Upper lobe of left lung (tissue), 6 donors: ENCODE data around the gene NEK2. TPM values are rescaled to one million over a fixed set of nuclear protein-coding genes. Genes with fewer than 3 reads are reported as not detected.

Experiments
- ATAC-seq, 2 donors: fragments of 200-7000 bp; cut with Tn5 transposase; one replicate each; pipeline ENCODE4 v1.9.1; 2022; ENCODE audit warnings: mild to moderate bottlenecking in 2 of 2, moderate library complexity in 2 of 2; ENCODE audit not compliant: low FRiP score in 2 of 2
- DNase-seq, 2 donors: peaks; one replicate each; pipeline ENCODE4 v3.0.0-alpha.2; 2019 to 2020
- H3K27ac ChIP-seq, 4 donors: fragments of 200-600 bp; sonication (generic); one replicate each; pipeline ENCODE4 v1.5.1; 2016 to 2019
- H3K27me3 ChIP-seq, 4 donors: fragments of 200-600 bp; sonication (generic); one replicate each; pipeline ENCODE4 v1.5.1; 2017 to 2019
- H3K36me3 ChIP-seq, 4 donors: fragments of 200-600 bp; sonication (generic); one replicate each; pipeline ENCODE4 v1.5.1; 2016 to 2019
- H3K4me1 ChIP-seq, 4 donors: fragments of 200-600 bp; sonication (generic); one replicate each; pipeline ENCODE4 v1.5.1; 2018 to 2019
- H3K4me3 ChIP-seq, 4 donors: fragments of 200-600 bp; sonication (generic); one replicate each; pipeline ENCODE4 v1.5.1; 2017 to 2019; ENCODE audit warnings: mild to moderate bottlenecking in 2 of 4, moderate library complexity in 1 of 4
- H3K9me3 ChIP-seq, 4 donors: fragments of 200-600 bp; sonication (generic); one replicate each; pipeline ENCODE4 v1.5.1; 2018 to 2019
- EP300 ChIP-seq, 4 donors: sonication (generic); formaldehyde crosslinking; IDR thresholded peaks; one replicate each; pipeline ENCODE4 v1.5.1; 2017; ENCODE audit warnings: antibody characterized with exemption in 4 of 4, control low read depth in 2 of 4
- POLR2A ChIP-seq, 4 donors: fragments of 450-650 bp; IDR thresholded peaks; one replicate each; pipeline ENCODE4 v1.5.1; 2016 to 2017; ENCODE audit warnings: antibody characterized with exemption in 4 of 4, mild to moderate bottlenecking in 2 of 4
- POLR2AphosphoS5 ChIP-seq, 2 donors: sonication (generic); formaldehyde crosslinking; IDR thresholded peaks; one replicate each; pipeline ENCODE4 v1.5.1; 2017; ENCODE audit warnings: antibody characterized with exemption in 2 of 2
- WGBS, 2 donors: methylation state at CpG; one replicate each; pipeline ENCODE4 v1.1.5; 2017 to 2018; 5-methylcytosine and 5-hydroxymethylcytosine counted together
- total RNA-seq, 6 donors: library from RNA; depleted of rRNA in 4 of 6; stranded (reverse); fragments of >200 nt in 4 of 6; gene quantifications; one replicate each; pipeline versions ENCODE4 v1.1.0 to v1.2.1, GENCODE V29; 2016 to 2021
- TF ChIP-seq, protein P1 (sequence below), 6 experiments: fragments of 450-650 bp in 4 of 6; fragments of 200-600 bp in 2 of 6; sonication (generic) in 2 of 6; IDR thresholded peaks; one replicate each; pipeline ENCODE4 v1.5.1; 2016 to 2019; ENCODE audit warnings: antibody characterized with exemption in 6 of 6
- donor health status: DM: no; HTN: no; CAD: no; lungs with moderate emphysema.
- donor health status: DM: no; HTN: yes; CAD: no; lungs with severe emphysema.

NEK2 gene
- total RNA-seq, 6 donors from 2014 or later, result 0.33 to 1.8 (median 1.2) TPM; not detected in 1

DNA sequence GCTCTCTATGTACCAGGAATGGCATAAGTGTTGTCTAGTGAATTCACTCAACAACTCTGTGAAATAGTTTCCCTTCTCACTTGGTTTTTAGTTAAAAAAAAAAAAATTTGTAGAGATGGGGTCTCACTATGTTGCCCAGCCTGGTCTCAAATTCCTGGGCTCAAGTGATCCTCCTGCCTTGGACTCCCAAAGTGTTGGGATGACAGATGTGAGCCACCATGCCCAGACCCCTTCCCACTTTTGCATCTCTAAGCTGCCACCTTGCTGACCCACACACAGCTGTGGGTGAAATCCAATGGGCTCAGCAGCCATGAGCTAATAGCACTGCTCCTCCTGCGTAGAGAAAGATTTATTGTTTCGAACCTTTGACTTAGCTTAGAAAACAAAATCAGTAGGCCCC lies 33.5 kb downstream of the NEK2 start:
- Histone ChIP-seq H3K4me1 (peaks cover 7 to 8% (median 8%) of the 10 kb centered on the region in 4 donors), H3K4me3 (no peak overlapping the region), H3K9me3 (no peaks in the 10 kb centered on the region), H3K27ac (no peak overlapping the region), H3K36me3 (no peaks in the 10 kb centered on the region), H3K27me3 (no peaks in the 10 kb centered on the region)
- TF ChIP-seq, protein P1, sequence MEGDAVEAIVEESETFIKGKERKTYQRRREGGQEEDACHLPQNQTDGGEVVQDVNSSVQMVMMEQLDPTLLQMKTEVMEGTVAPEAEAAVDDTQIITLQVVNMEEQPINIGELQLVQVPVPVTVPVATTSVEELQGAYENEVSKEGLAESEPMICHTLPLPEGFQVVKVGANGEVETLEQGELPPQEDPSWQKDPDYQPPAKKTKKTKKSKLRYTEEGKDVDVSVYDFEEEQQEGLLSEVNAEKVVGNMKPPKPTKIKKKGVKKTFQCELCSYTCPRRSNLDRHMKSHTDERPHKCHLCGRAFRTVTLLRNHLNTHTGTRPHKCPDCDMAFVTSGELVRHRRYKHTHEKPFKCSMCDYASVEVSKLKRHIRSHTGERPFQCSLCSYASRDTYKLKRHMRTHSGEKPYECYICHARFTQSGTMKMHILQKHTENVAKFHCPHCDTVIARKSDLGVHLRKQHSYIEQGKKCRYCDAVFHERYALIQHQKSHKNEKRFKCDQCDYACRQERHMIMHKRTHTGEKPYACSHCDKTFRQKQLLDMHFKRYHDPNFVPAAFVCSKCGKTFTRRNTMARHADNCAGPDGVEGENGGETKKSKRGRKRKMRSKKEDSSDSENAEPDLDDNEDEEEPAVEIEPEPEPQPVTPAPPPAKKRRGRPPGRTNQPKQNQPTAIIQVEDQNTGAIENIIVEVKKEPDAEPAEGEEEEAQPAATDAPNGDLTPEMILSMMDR (IDR thresholded peaks at IDR 0.05), result no peak
- no peak for TF ChIP-seq POLR2A (IDR thresholded peaks at IDR 0.05)
- TF ChIP-seq POLR2AphosphoS5 (IDR thresholded peaks at IDR 0.05), result no peak
- TF ChIP-seq EP300 (IDR thresholded peaks at IDR 0.05), result no peak
- ATAC-seq (no peak), DNase-seq (no peak)
- 95 to 100% methylated on average over 2 of the region's 2 CpGs for WGBS, 2 donors

DNA sequence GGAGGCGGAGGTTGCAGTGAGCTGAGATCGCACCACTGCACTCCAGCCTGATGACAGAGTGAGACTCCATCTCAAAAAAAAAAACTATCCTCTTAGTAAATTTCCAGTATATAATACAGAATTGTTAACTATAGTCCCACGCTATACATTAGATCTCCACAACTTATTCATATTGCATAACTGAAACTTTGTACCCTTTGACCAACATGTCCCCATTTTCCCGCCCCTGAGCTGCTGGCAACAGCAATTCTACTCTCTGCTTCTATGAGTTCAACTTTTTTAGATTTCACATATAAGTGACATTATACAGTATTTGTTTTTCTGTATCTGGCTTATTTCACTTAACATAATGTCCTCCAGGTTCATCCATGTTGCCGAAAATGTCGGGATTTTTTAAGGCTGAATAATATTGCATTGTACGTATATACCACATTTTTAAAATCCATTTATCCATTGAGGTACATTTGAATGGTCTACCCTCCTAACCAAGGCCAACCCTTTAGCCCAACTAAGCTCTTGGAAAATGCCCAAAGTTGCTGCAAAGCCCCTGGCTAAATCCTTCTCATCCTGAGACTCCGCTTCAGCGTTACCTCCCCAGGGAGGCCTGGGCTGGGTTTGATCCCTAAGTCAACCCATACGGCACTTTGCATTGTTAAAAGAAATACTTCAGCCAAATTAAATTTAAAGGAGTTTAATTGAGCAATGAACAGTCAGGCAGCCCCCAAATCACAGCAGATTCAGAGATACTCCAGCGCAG lies 34.2 kb downstream of the NEK2 start:
- TF ChIP-seq, protein P1 (IDR thresholded peaks at IDR 0.05), result no peak
- TF ChIP-seq POLR2A (IDR thresholded peaks at IDR 0.05) (no peak), POLR2AphosphoS5 (IDR thresholded peaks at IDR 0.05) (no peak), EP300 (IDR thresholded peaks at IDR 0.05) (no peak)
- no peak for DNase-seq
- no peak for ATAC-seq
- H3K4me3 ChIP-seq, result no peak overlapping the region
- no peak overlapping the region for H3K27ac ChIP-seq
- H3K4me1 ChIP-seq, result peaks cover 7 to 8% (median 8%) of the 10 kb centered on the region in 4 donors
- no peaks in the 10 kb centered on the region for H3K27me3 ChIP-seq
- no peaks in the 10 kb centered on the region for H3K9me3 ChIP-seq
- no peaks in the 10 kb centered on the region for H3K36me3 ChIP-seq
- WGBS, 2 donors, result 96 to 98% methylated on average over 11 of the region's 11 CpGs

DNA sequence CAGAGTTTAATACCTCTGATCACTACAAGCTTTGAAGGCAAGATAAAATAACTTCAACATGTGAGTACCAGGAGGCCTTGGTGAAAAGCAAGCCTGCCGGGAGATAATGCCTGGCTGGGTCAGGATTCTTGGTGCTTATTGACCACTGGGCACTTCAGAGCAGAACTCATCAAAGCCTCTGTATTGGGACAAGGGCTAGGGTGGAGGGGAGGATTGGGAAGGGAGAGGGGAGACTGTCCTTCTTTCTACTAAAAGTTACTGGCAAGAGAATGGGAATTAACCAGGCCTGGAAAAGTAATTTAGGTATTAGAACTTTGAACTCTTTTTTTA lies 35.2 kb downstream of the NEK2 start:
- H3K4me1 ChIP-seq, result peaks cover 7 to 8% (median 8%) of the 10 kb centered on the region in 4 donors
- no peak overlapping the region for H3K4me3 ChIP-seq
- TF ChIP-seq, protein P1 (IDR thresholded peaks at IDR 0.05), result no peak
- TF ChIP-seq POLR2AphosphoS5 (IDR thresholded peaks at IDR 0.05) (no peak), POLR2A (IDR thresholded peaks at IDR 0.05) (no peak), EP300 (IDR thresholded peaks at IDR 0.05) (no peak)
- no peaks in the 10 kb centered on the region for H3K9me3 ChIP-seq
- no peaks in the 10 kb centered on the region for H3K36me3 ChIP-seq
- DNase-seq, result no peak
- no peaks in the 10 kb centered on the region for H3K27me3 ChIP-seq
- 63 to 75% methylated on average over 1 of the region's 1 CpG for whole genome bisulfite sequencing, 2 donors
- no peak overlapping the region for H3K27ac ChIP-seq
- ATAC-seq, result no peak

DNA sequence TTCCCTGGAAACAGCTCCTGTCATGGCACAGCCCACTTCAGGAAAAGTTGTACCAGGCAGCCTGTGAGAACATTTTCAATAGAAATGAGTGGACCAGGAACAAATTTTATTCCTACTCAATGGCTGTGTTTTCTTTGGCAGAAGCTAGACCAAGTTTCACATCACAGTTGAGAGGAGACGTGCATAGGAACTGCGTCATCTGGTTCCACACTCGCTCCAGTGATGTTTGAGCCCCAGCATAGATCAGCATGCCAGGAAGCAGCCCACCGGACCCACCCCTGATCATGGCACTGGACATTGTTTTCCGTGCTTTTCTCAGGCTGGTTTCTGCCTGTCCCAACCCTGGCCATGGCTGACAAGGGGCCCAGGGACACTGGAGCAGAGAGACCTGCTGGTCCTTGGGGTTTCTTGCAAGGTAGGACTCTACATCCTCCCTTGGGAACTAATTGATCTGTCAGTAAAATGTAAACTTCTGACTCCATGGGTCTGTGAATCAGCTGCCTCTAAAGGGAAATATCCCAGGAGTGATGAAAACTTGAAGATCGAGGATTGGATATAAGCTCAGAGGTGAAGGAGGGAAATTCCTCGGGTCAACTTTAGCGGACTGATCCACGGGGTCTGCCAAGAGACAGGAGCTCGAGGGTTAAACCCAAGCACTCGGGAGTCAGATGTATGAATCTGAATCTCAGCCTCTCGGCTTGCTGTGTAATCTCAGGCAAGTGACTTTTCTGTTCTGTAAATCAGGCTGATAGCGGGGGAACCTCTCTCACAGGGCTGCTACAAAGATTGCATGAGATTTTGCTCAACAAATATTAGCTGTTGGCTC lies 35.7 kb downstream of the NEK2 start:
- ATAC-seq, result no peak
- WGBS, 2 donors, result 42 to 50% methylated on average over 9 to 13 of the region's 13 CpGs

More for the DNA sequence above, 35.7 kb downstream of the NEK2 start:
- Histone ChIP-seq H3K4me1 (peaks cover 7 to 8% (median 8%) of the 10 kb centered on the region in 4 donors), H3K27ac (no peak overlapping the region), H3K36me3 (no peaks in the 10 kb centered on the region), H3K9me3 (no peaks in the 10 kb centered on the region), H3K4me3 (no peak overlapping the region), H3K27me3 (no peaks in the 10 kb centered on the region)
- TF ChIP-seq, protein P1 (IDR thresholded peaks at IDR 0.05), result no peak
- TF ChIP-seq EP300 (IDR thresholded peaks at IDR 0.05) (no peak), POLR2AphosphoS5 (IDR thresholded peaks at IDR 0.05) (no peak), POLR2A (IDR thresholded peaks at IDR 0.05) (no peak)
- no peak for DNase-seq
